Stomach (tissue), 9 donors: ENCODE results near the gene COX4I1. TPM values are rescaled to one million over a fixed set of nuclear protein-coding genes. Genes with fewer than 3 reads are reported as not detected.

Experiments
- DNase-seq, 2 donors: peaks; one replicate each; pipeline versions ENCODE4 v3.0.0 to v3.0.0-alpha.2; 2013 to 2019
- H3K27ac ChIP-seq, 5 donors: fragments of 200-600 bp in 4 of 5; sonication (generic) in 4 of 5; one replicate each; pipeline ENCODE4 v1.5.1; 2013 to 2019; ENCODE audit warnings: mild to moderate bottlenecking in 1 of 5, moderate library complexity in 1 of 5
- H3K27me3 ChIP-seq, 3 donors: fragments of 200-600 bp; sonication (generic); one replicate each; pipeline ENCODE4 v1.5.1; 2017 to 2019; ENCODE audit warnings: mixed run types in 1 of 3
- H3K36me3 ChIP-seq, 4 donors: fragments of 200-600 bp; sonication (generic); 1 replicate in 3 of 4; 2 replicates in 1 of 4; pipeline ENCODE4 v1.5.1; 2016 to 2019
- H3K4me1 ChIP-seq, 4 donors: fragments of 200-600 bp; sonication (generic); one replicate each; pipeline ENCODE4 v1.5.1; 2016 to 2019
- H3K4me3 ChIP-seq, 4 donors: fragments of 200-600 bp; sonication (generic) in 3 of 4; one replicate each; pipeline ENCODE4 v1.5.1; 2016 to 2019; ENCODE audit warnings: mild to moderate bottlenecking in 1 of 4
- H3K9me3 ChIP-seq, 4 donors: fragments of 200-600 bp; sonication (generic); one replicate each; pipeline ENCODE4 v1.5.1; 2016 to 2019
- EP300 ChIP-seq: sonication (generic); formaldehyde crosslinking; IDR thresholded peaks from one replicate; pipeline ENCODE4 v1.6.1; 2017; ENCODE audit warnings: antibody characterized with exemption
- POLR2A ChIP-seq, 4 donors: fragments of 450-650 bp; IDR thresholded peaks; one replicate each; pipeline ENCODE4 v1.6.1; 2016; ENCODE audit warnings: antibody characterized with exemption in 4 of 4, control low read depth in 2 of 4, mild to moderate bottlenecking in 1 of 4, moderate library complexity in 1 of 4
- POLR2AphosphoS5 ChIP-seq, 3 donors: sonication (generic); formaldehyde crosslinking; IDR thresholded peaks; one replicate each; pipeline ENCODE4 v1.6.1; 2016; ENCODE audit warnings: antibody characterized with exemption in 3 of 3
- WGBS, 5 donors: extraction: QIAGEN DNeasy Blood & Tissue Kit in 3 of 5; methylation state at CpG; one replicate each; pipeline versions ENCODE4 v1.1.5 to v1.1.7; 2013 to 2018; 5-methylcytosine and 5-hydroxymethylcytosine counted together
- intact Hi-C: fragments of 100-400 bp; cut with DNase I; formaldehyde crosslinking; loops from one replicate; pipeline ENCODE4 v1.15.1; 2023; ENCODE audit warnings: low total_unique reads
- polyA plus RNA-seq, 3 donors: library from polyadenylated mRNA; stranded (reverse); fragments of 200-250 nt; gene quantifications; one replicate each; pipeline ENCODE4 v1.2.3, GENCODE V29; 2013
- total RNA-seq, 5 donors: library from RNA; depleted of rRNA; stranded (reverse); fragments of >200 nt; gene quantifications; one replicate each; pipeline versions ENCODE4 v1.1.0 to v1.2.3, GENCODE V29; 2014 to 2016
- TF ChIP-seq, protein P1 (sequence below), 7 experiments: fragments of 450-650 bp in 4 of 7; fragments of 200-600 bp in 3 of 7; sonication (generic) in 3 of 7; IDR thresholded peaks; one replicate each; pipeline ENCODE4 v1.5.1; 2016 to 2019; ENCODE audit warnings: antibody characterized with exemption in 7 of 7, control low read depth in 2 of 7, mild to moderate bottlenecking in 1 of 7
- donor health status: healthy with polysubstance abuse.
- donor health status: Bipolar disorder and iron deficiency.
- donor health status: healthy.

The COX4I1 gene
- total and polyA plus RNA-seq, 8 donors, result 57.2 to 1,368 (median 668) TPM

DNA sequence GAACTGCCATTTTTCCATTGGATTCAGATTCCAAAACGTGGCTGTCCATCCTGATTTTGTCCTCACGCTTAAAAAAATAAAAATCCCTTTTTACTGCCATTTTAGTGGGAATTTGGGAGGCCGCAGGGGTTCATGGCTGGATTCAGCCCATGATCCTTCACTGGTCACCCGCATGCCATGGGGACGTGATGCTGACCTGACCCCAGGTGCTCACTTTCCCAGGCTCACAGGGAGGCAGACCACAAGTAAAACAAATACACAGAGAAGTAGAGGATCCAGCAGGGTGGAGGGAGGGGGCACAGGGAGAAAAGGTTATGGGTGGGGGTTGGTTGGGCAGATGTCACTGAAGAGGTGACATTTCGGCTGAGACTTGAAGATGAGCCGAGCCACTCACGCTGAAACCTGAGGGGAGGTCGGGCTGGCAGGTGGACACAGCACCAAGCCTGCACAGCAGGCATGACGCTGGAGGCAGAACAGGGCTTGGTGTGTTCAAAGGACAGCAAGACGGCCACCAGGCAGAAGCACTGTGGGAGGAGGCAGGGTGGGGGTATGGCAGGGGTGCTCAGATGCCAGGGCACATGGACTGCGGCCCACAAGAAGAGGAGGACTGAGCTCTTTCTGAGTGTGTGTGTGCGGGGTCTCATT lies 10.7 kb downstream of the COX4I1 start:
- H3K27me3 ChIP-seq, result peaks cover 0 to 37% (median 0%) of the 10 kb centered on the region in 3 donors
- TF ChIP-seq POLR2A (IDR thresholded peaks at IDR 0.05) (no peak), EP300 (no peak), POLR2AphosphoS5 (IDR thresholded peaks at IDR 0.05) (no peak)
- TF ChIP-seq, protein P1, sequence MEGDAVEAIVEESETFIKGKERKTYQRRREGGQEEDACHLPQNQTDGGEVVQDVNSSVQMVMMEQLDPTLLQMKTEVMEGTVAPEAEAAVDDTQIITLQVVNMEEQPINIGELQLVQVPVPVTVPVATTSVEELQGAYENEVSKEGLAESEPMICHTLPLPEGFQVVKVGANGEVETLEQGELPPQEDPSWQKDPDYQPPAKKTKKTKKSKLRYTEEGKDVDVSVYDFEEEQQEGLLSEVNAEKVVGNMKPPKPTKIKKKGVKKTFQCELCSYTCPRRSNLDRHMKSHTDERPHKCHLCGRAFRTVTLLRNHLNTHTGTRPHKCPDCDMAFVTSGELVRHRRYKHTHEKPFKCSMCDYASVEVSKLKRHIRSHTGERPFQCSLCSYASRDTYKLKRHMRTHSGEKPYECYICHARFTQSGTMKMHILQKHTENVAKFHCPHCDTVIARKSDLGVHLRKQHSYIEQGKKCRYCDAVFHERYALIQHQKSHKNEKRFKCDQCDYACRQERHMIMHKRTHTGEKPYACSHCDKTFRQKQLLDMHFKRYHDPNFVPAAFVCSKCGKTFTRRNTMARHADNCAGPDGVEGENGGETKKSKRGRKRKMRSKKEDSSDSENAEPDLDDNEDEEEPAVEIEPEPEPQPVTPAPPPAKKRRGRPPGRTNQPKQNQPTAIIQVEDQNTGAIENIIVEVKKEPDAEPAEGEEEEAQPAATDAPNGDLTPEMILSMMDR (IDR thresholded peaks at IDR 0.05), result no peak
- H3K4me3 ChIP-seq, result no peak overlapping the region
- no peaks in the 10 kb centered on the region for H3K9me3 ChIP-seq
- no peak for DNase-seq
- no peak overlapping the region for H3K27ac ChIP-seq
- intact Hi-C loops, result loop anchor here (10.0 kb wide), 1 partner anchor 75 kb away; no protein-coding TSS in a partner anchor
- H3K4me1 ChIP-seq, result no peaks in the 10 kb centered on the region
- peaks cover 21 to 22% (median 22%) of the 10 kb centered on the region in 4 donors for H3K36me3 ChIP-seq
- WGBS, 5 donors, result 74 to 80% (median 76%) methylated on average over 13 of the region's 13 CpGs

DNA sequence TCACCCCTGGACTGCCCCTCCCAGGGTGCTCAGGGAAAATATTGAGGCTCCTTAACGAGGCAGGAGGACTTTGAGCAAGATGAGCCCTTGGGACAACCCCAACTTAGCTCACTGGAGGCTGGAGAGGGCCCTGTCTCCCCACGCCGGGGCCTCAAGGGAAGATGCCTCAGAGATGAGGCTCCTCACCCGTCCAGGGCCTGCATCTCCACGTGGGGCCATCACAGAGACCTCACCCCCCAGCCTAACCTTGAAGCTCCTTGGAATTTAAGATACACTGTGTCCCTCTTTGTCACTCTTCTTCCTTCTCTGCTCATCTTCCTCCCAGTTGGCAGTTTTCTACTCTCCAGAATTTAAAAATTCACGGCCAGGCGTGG lies 11.2 kb downstream of the COX4I1 start:
- 84 to 92% (median 86%) methylated on average over 7 of the region's 7 CpGs for WGBS, 5 donors
- no peaks in the 10 kb centered on the region for H3K9me3 ChIP-seq
- H3K4me3 ChIP-seq, result no peak overlapping the region
- intact Hi-C loops, result loop anchor here (10.0 kb wide), 1 partner anchor 74 kb away; no protein-coding TSS in a partner anchor
- H3K27me3 ChIP-seq, result peaks cover 0 to 37% (median 0%) of the 10 kb centered on the region in 3 donors
- H3K36me3 ChIP-seq, result peaks cover 16 to 17% (median 16%) of the 10 kb centered on the region in 4 donors
- TF ChIP-seq EP300 (no peak), POLR2AphosphoS5 (IDR thresholded peaks at IDR 0.05) (no peak), POLR2A (IDR thresholded peaks at IDR 0.05) (no peak)
- TF ChIP-seq, protein P1 (IDR thresholded peaks at IDR 0.05), result no peak
- DNase-seq, result no peak
- H3K4me1 ChIP-seq, result no peaks in the 10 kb centered on the region
- H3K27ac ChIP-seq, result no peak overlapping the region

DNA sequence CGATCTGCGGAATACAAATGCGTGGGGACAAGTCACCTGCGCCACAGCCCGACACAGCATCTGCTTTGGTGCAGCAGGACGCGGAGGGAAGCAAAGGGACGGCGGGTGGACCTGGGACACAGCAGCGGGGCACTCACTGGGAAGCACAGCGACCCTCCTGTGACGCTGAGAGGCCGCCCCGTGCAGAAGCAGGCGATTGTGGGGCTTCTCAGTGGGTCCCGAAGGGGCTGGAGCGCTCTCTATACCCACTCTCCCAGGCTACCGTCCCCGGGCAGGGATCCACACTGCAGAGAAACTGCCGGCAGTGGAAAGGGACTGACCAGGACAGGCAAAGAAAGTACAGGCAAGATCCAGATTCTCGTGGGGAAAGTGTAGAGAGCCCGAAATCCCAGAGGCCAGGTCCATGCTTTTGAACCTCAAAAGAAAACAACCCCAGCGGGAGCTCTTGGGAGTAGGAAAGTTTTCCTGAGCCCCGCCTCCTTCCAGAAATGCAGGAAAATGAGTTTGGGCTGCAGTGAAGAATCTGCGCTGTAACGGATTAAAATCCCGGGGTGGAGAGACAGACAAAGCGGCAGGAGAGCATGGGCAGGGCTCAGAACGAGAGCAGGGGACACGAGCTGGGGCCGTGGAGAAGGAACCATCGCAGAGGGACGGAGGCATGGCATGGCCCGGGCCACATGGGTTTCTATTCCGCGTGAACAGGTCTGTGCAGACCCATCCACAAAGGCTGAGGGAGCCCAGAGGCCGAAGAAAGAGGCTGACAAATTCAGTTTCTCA lies 12.7 kb downstream of the COX4I1 start:
- 43 to 54% (median 48%) methylated on average over 34 to 37 of the region's 37 CpGs for WGBS, 5 donors
- no peak for DNase-seq
- intact Hi-C loops, result loop anchor here (10.0 kb wide), 1 partner anchor 73 kb away; no protein-coding TSS in a partner anchor
- peaks cover 1 to 2% (median 2%) of the 10 kb centered on the region in 4 donors for H3K36me3 ChIP-seq
- no peaks in the 10 kb centered on the region for H3K9me3 ChIP-seq
- peaks cover 0 to 37% (median 0%) of the 10 kb centered on the region in 3 donors for H3K27me3 ChIP-seq
- TF ChIP-seq, protein P1 (IDR thresholded peaks at IDR 0.05), result no peak
- no peak for TF ChIP-seq POLR2A (IDR thresholded peaks at IDR 0.05)
- no peak for TF ChIP-seq EP300
- TF ChIP-seq POLR2AphosphoS5 (IDR thresholded peaks at IDR 0.05), result no peak
- no peaks in the 10 kb centered on the region for H3K4me1 ChIP-seq
- no peak overlapping the region for H3K27ac ChIP-seq
- no peak overlapping the region for H3K4me3 ChIP-seq

DNA sequence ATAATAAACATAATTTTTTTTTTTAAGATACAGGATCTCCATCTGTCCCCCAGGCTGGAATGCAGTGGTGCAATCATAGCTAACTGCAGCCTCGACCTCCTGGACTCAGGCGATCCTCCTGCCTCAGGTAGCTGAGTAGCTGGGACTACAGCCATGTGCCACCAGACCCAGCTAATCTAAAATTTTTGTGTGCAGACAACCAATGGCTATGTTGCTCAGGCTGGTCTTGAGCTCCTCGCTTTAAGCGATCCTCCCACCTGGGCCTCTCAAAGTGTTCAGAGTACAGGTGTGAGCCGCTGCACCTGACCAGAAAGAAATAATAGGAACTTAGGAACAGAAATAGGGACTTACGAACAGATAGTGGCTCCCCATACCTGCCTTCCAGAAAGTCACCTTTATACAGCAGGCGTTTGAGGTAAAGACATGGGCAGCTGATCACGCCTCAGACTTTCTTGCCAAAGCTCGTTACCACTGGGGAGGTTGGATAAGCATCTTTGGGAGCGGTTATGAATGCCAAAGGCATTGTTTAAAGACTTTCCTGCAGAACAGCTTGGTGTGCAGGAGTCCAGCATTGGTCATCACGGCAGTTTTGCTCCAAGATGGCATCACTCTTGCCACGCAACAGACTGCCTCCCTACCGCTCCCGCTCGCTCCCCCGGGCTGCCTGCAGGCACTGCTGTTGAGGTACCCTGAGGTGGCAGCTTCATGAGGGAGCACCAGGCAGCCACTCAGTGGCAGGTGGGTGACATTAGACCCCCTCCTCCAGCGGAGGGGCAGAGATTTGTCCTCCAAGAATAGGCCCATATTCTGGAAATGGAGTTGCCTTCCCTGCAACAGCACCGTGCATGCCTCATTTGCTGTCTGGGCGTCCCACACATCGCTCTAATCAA lies 13.6 kb downstream of the COX4I1 start:
- no peak overlapping the region for H3K4me3 ChIP-seq
- no peaks in the 10 kb centered on the region for H3K9me3 ChIP-seq
- H3K36me3 ChIP-seq, result no peaks in the 10 kb centered on the region
- intact Hi-C loops, result loop anchor here (10.0 kb wide), 1 partner anchor 72 kb away; no protein-coding TSS in a partner anchor
- WGBS, 5 donors, result 75 to 80% (median 77%) methylated on average over 17 to 20 of the region's 20 CpGs
- no peak overlapping the region for H3K27ac ChIP-seq
- H3K27me3 ChIP-seq, result peaks cover 0 to 37% (median 0%) of the 10 kb centered on the region in 3 donors
- DNase-seq, result no peak
- no peaks in the 10 kb centered on the region for H3K4me1 ChIP-seq
- TF ChIP-seq, protein P1 (IDR thresholded peaks at IDR 0.05), result no peak
- TF ChIP-seq POLR2AphosphoS5 (IDR thresholded peaks at IDR 0.05) (no peak), POLR2A (IDR thresholded peaks at IDR 0.05) (no peak), EP300 (no peak)
